Measurements from ENCODE around the gene FRG2. TPM values are rescaled to one million over a fixed set of nuclear protein-coding genes. Genes with fewer than 3 reads are reported as not detected.
"Not testable (repeated sequence)": the region's sequence is repeated elsewhere in the genome, so short reads cannot be mapped to it uniquely, and the experiment has no call there.

The FRG2 gene
- total and polyA plus RNA-seq, 2 of the 13 experiments (the other 11 are each of a cell fraction or from before 2014, with no cell fraction given), result not detected

GRCh38 chr4:190040873-190041272 is 13.8 kb upstream of the FRG2 start:
- intact Hi-C loops (cut with micrococcal nuclease; ENCODE audit: unreplicated experiment); H3K9ac ChIP-seq (ENCODE audit: insufficient read depth, low read depth, low read length); H3K27ac ChIP-seq (ENCODE audit: extremely low read length, insufficient read depth, low read length); H3K4me1 ChIP-seq (ENCODE audit: insufficient read depth, low read length); H3K9me3 ChIP-seq (ENCODE audit: low read length); H3K4me2 ChIP-seq (ENCODE audit: low read depth, low read length); H3K79me2 ChIP-seq (ENCODE audit: insufficient read depth, low read length); H3K36me3 ChIP-seq (replicated peaks in 1 of 2; ENCODE audit: control insufficient read depth in 1 of 2, insufficient read depth in 2 of 2, low read length in 2 of 2); CTCF ChIA-PET (ENCODE audit: low intra/inter-chr PET ratio, low total read pairs); ATAC-seq; DNase-seq (ENCODE audit: low spot score); H3K4me3 ChIP-seq (replicated peaks in 1 of 3; ENCODE audit: insufficient read depth in 1 of 3, low read depth in 2 of 3, low read length in 3 of 3); BruUV-seq (replicated peaks); H2AFZ ChIP-seq (ENCODE audit: low read length); POLR2A ChIA-PET; H3K27me3 ChIP-seq (ENCODE audit: control insufficient read depth in 1 of 2, insufficient read depth in 2 of 2, low read length in 2 of 2); FAIRE-seq; H4K20me1 ChIP-seq (ENCODE audit: insufficient read depth, low read length); in situ Hi-C loops (cut with HindIII; ENCODE audit: extremely low pct_ligation_motif_present, low pct_unique_long_range_greater_than_20kb): not testable (repeated sequence)
- WGBS (ENCODE audit: low lambda C conversion rate), result 83% methylated on average over 24 of the region's 40 CpGs

- H3K27me3 ChIP-seq (ENCODE audit: control insufficient read depth in 1 of 2, insufficient read depth in 2 of 2, low read length in 2 of 2); H3K4me3 ChIP-seq (replicated peaks in 1 of 3; ENCODE audit: insufficient read depth in 1 of 3, low read depth in 2 of 3, low read length in 3 of 3); H4K20me1 ChIP-seq (ENCODE audit: insufficient read depth, low read length); H3K36me3 ChIP-seq (replicated peaks in 1 of 2; ENCODE audit: control insufficient read depth in 1 of 2, insufficient read depth in 2 of 2, low read length in 2 of 2); H3K4me1 ChIP-seq (ENCODE audit: insufficient read depth, low read length); H3K27ac ChIP-seq (ENCODE audit: extremely low read length, insufficient read depth, low read length); H3K9me3 ChIP-seq (ENCODE audit: low read length); POLR2A ChIA-PET; BruUV-seq (replicated peaks); H3K9ac ChIP-seq (ENCODE audit: insufficient read depth, low read depth, low read length); H3K4me2 ChIP-seq (ENCODE audit: low read depth, low read length); FAIRE-seq; DNase-seq (ENCODE audit: low spot score); intact Hi-C loops (cut with micrococcal nuclease; ENCODE audit: unreplicated experiment); in situ Hi-C loops (cut with HindIII; ENCODE audit: extremely low pct_ligation_motif_present, low pct_unique_long_range_greater_than_20kb); H2AFZ ChIP-seq (ENCODE audit: low read length); CTCF ChIA-PET (ENCODE audit: low intra/inter-chr PET ratio, low total read pairs); H3K79me2 ChIP-seq (ENCODE audit: insufficient read depth, low read length): not testable (repeated sequence)
- ATAC-seq, result peak; percentile 86
- WGBS (ENCODE audit: low lambda C conversion rate), result 0% methylated on average over 1 of the region's 39 CpGs
- TF ChIP-seq HMGXB4 (CRISPR knock-in tag; IDR thresholded peaks at IDR 0.05; ENCODE audit: borderline replicate concordance in 1 of 2, low read depth in 1 of 2) (peak; percentile 51 to 56; a peak in 1 of 4 replicates), ZMYM4 (CRISPR knock-in tag; IDR thresholded peaks at IDR 0.05) (peak; percentile 69), ZFX (CRISPR knock-in tag; IDR thresholded peaks at IDR 0.05; ENCODE audit: low read depth) (0 out of 2 replicates have a peak, but pooled peaks have one; percentile 32), CTCF (CRISPR knock-in tag; IDR thresholded peaks at IDR 0.05) (peak; percentile 59), KDM2A (CRISPR knock-in tag; IDR thresholded peaks at IDR 0.05; ENCODE audit: borderline replicate concordance, low read depth) (peak; percentile 29; the same call in 1 of the 2 replicates), GABPB1 (CRISPR knock-in tag; IDR thresholded peaks at IDR 0.05) (peak; percentile 25; the same call in 1 of the 2 replicates), ZNF574 (CRISPR knock-in tag; IDR thresholded peaks at IDR 0.05) (peak; percentile 93)
Observed at GRCh38 chr4:190037704-190038388, 10.8 kb upstream of the FRG2 start.

Data from HepG2 (cell line).